T-helper 1 cell treated with Interleukin-12 subunit alpha and Interleukin-12 subunit beta and Interleukin-4 antibody, amounts not matched to agents 30 μg/mL and 1 μg/mL, for 36 hours (primary cell): Measurements from ENCODE around the gene PTHLH.

Experiments
- H3K27ac Mint-ChIP-seq: one replicate; pipeline ENCODE4 v1.8.0; 2021; ENCODE audit warnings: mild to moderate bottlenecking, mixed read lengths
- H3K27me3 Mint-ChIP-seq: one replicate; pipeline ENCODE4 v1.8.0; 2021; ENCODE audit warnings: low read depth, mixed read lengths
- H3K36me3 Mint-ChIP-seq: one replicate; pipeline ENCODE4 v1.8.0; 2021; ENCODE audit warnings: low read depth, mixed read lengths
- H3K4me1 Mint-ChIP-seq: one replicate; pipeline ENCODE4 v1.8.0; 2021; ENCODE audit warnings: low read depth, mixed read lengths
- H3K4me3 Mint-ChIP-seq: one replicate; pipeline ENCODE4 v1.8.0; 2021; ENCODE audit warnings: mild to moderate bottlenecking, moderate library complexity, mixed read lengths
- H3K9me3 Mint-ChIP-seq: one replicate; pipeline ENCODE4 v1.8.0; 2021; ENCODE audit warnings: mixed read lengths

The PTHLH gene

GRCh38 chr12:27972721-27973120, at the start of gene PTHLH:
Gene PTHLH, minus strand, starts transcription at chr12:27972733. Its CDS starts 3,239 bp downstream, at chr12:27969494.
- H3K27ac Mint-ChIP-seq: no peak within 1 kb of the TSS
- peaks cover 11% of the 10 kb centered on the region for H3K4me1 Mint-ChIP-seq
- peaks cover 4% of the 10 kb centered on the region for H3K36me3 Mint-ChIP-seq
- no peaks in the 10 kb centered on the region for H3K9me3 Mint-ChIP-seq
- H3K27me3 Mint-ChIP-seq: peaks cover 92% of the 10 kb centered on the region
- H3K4me3 Mint-ChIP-seq: no peak within 1 kb of the TSS

GRCh38 chr12:28021704-28022103, 49.2 kb upstream of the PTHLH start:
- Mint-ChIP-seq H3K36me3 (no peaks in the 10 kb centered on the region), H3K4me1 (no peaks in the 10 kb centered on the region), H3K27ac (no peak overlapping the region), H3K27me3 (no peaks in the 10 kb centered on the region), H3K9me3 (no peaks in the 10 kb centered on the region), H3K4me3 (no peak overlapping the region)

GRCh38 chr12:28017873-28018255, 45.3 kb upstream of the PTHLH start:
- H3K4me3 Mint-ChIP-seq: no peak overlapping the region
- H3K9me3 Mint-ChIP-seq: no peaks in the 10 kb centered on the region
- no peaks in the 10 kb centered on the region for H3K36me3 Mint-ChIP-seq
- no peaks in the 10 kb centered on the region for H3K27me3 Mint-ChIP-seq
- no peaks in the 10 kb centered on the region for H3K4me1 Mint-ChIP-seq
- no peak overlapping the region for H3K27ac Mint-ChIP-seq

- no peaks in the 10 kb centered on the region for H3K4me1 Mint-ChIP-seq
- H3K36me3 Mint-ChIP-seq: no peaks in the 10 kb centered on the region
- H3K27me3 Mint-ChIP-seq: no peaks in the 10 kb centered on the region
- H3K4me3 Mint-ChIP-seq: no peak overlapping the region
- no peaks in the 10 kb centered on the region for H3K9me3 Mint-ChIP-seq
- H3K27ac Mint-ChIP-seq: no peak overlapping the region
These were observed 44.8 kb upstream of the PTHLH start for GRCh38 chr12:28017126-28017872.

- Mint-ChIP-seq H3K36me3 (no peaks in the 10 kb centered on the region), H3K27ac (no peak overlapping the region), H3K27me3 (no peaks in the 10 kb centered on the region), H3K4me1 (no peaks in the 10 kb centered on the region), H3K4me3 (no peak overlapping the region), H3K9me3 (no peaks in the 10 kb centered on the region)
These were observed 42.6 kb upstream of the PTHLH start for GRCh38 chr12:28015165-28015564.

- no peak overlapping the region for H3K4me3 Mint-ChIP-seq
- no peaks in the 10 kb centered on the region for H3K9me3 Mint-ChIP-seq
- no peaks in the 10 kb centered on the region for H3K4me1 Mint-ChIP-seq
- no peak overlapping the region for H3K27ac Mint-ChIP-seq
- H3K27me3 Mint-ChIP-seq: no peaks in the 10 kb centered on the region
- no peaks in the 10 kb centered on the region for H3K36me3 Mint-ChIP-seq
These were observed 41.7 kb upstream of the PTHLH start for GRCh38 chr12:28014196-28014595.

- H3K4me1 Mint-ChIP-seq: no peaks in the 10 kb centered on the region
- no peak overlapping the region for H3K27ac Mint-ChIP-seq
- peaks cover 4% of the 10 kb centered on the region for H3K9me3 Mint-ChIP-seq
- no peaks in the 10 kb centered on the region for H3K36me3 Mint-ChIP-seq
- H3K4me3 Mint-ChIP-seq: no peak overlapping the region
- no peaks in the 10 kb centered on the region for H3K27me3 Mint-ChIP-seq
These were observed 39.9 kb upstream of the PTHLH start for GRCh38 chr12:28012333-28012918.

GRCh38 chr12:28010036-28010435, 37.5 kb upstream of the PTHLH start:
- H3K36me3 Mint-ChIP-seq: no peaks in the 10 kb centered on the region
- no peaks in the 10 kb centered on the region for H3K27me3 Mint-ChIP-seq
- H3K27ac Mint-ChIP-seq: no peak overlapping the region
- H3K4me3 Mint-ChIP-seq: no peak overlapping the region
- no peaks in the 10 kb centered on the region for H3K4me1 Mint-ChIP-seq
- H3K9me3 Mint-ChIP-seq: peaks cover 4% of the 10 kb centered on the region

- Mint-ChIP-seq H3K36me3 (no peaks in the 10 kb centered on the region), H3K27ac (no peak overlapping the region), H3K4me3 (no peak overlapping the region), H3K27me3 (no peaks in the 10 kb centered on the region), H3K4me1 (no peaks in the 10 kb centered on the region), H3K9me3 (peaks cover 6% of the 10 kb centered on the region)
These were observed 27.4 kb upstream of the PTHLH start for GRCh38 chr12:27999970-28000369.

GRCh38 chr12:27999521-27999920, 27.0 kb upstream of the PTHLH start:
- Mint-ChIP-seq H3K27me3 (no peaks in the 10 kb centered on the region), H3K27ac (no peak overlapping the region), H3K36me3 (no peaks in the 10 kb centered on the region), H3K4me1 (no peaks in the 10 kb centered on the region), H3K9me3 (peaks cover 6% of the 10 kb centered on the region), H3K4me3 (no peak overlapping the region)

- H3K4me1 Mint-ChIP-seq: no peaks in the 10 kb centered on the region
- H3K9me3 Mint-ChIP-seq: peaks cover 6% of the 10 kb centered on the region
- no peak overlapping the region for H3K4me3 Mint-ChIP-seq
- H3K27me3 Mint-ChIP-seq: no peaks in the 10 kb centered on the region
- no peaks in the 10 kb centered on the region for H3K36me3 Mint-ChIP-seq
- H3K27ac Mint-ChIP-seq: no peak overlapping the region
These were observed 26.1 kb upstream of the PTHLH start for GRCh38 chr12:27998658-27999057.

GRCh38 chr12:27998170-27998569, 25.6 kb upstream of the PTHLH start:
- Mint-ChIP-seq H3K4me1 (no peaks in the 10 kb centered on the region), H3K27ac (no peak overlapping the region), H3K27me3 (no peaks in the 10 kb centered on the region), H3K4me3 (no peak overlapping the region), H3K9me3 (peaks cover 6% of the 10 kb centered on the region), H3K36me3 (no peaks in the 10 kb centered on the region)

GRCh38 chr12:27996761-27997160, 24.2 kb upstream of the PTHLH start:
- H3K9me3 Mint-ChIP-seq: peaks cover 2% of the 10 kb centered on the region
- no peak overlapping the region for H3K27ac Mint-ChIP-seq
- no peak overlapping the region for H3K4me3 Mint-ChIP-seq
- H3K27me3 Mint-ChIP-seq: no peaks in the 10 kb centered on the region
- no peaks in the 10 kb centered on the region for H3K4me1 Mint-ChIP-seq
- H3K36me3 Mint-ChIP-seq: no peaks in the 10 kb centered on the region

- Mint-ChIP-seq H3K9me3 (no peaks in the 10 kb centered on the region), H3K27ac (no peak overlapping the region), H3K27me3 (no peaks in the 10 kb centered on the region), H3K36me3 (no peaks in the 10 kb centered on the region), H3K4me3 (no peak overlapping the region), H3K4me1 (no peaks in the 10 kb centered on the region)
These were observed 22.9 kb upstream of the PTHLH start for GRCh38 chr12:27995406-27995805.

- Mint-ChIP-seq H3K4me1 (no peaks in the 10 kb centered on the region), H3K4me3 (no peak overlapping the region), H3K9me3 (peaks cover 4% of the 10 kb centered on the region), H3K27me3 (no peaks in the 10 kb centered on the region), H3K36me3 (no peaks in the 10 kb centered on the region), H3K27ac (no peak overlapping the region)
These were observed 16.2 kb upstream of the PTHLH start for GRCh38 chr12:27988594-27989233.
